ENCODE results near the gene OR51B6.
"Not testable (repeated sequence)": the region's sequence is repeated elsewhere in the genome, so short reads cannot be mapped to it uniquely, and the experiment has no call there.

OR51B6 gene, protein sequence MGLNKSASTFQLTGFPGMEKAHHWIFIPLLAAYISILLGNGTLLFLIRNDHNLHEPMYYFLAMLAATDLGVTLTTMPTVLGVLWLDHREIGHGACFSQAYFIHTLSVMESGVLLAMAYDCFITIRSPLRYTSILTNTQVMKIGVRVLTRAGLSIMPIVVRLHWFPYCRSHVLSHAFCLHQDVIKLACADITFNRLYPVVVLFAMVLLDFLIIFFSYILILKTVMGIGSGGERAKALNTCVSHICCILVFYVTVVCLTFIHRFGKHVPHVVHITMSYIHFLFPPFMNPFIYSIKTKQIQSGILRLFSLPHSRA

GRCh38 chr11:5351208-5351607, at the start of gene OR51B6:
TSS of gene OR51B6 (plus strand) at chr11:5351508. CDS start at chr11:5351508, 0 bp downstream.
- no peak for DNase-seq (ENCODE audit: low read depth)

GRCh38 chr11:5301846-5302245, 49.5 kb upstream of the OR51B6 start, which contains the start of gene OR51B4:
TSS of gene OR51B4 (minus strand) at chr11:5301946. CDS start at chr11:5301946, 0 bp downstream.
- DNase-seq (ENCODE audit: low read depth) = no peak

- DNase-seq (ENCODE audit: low read depth) = no peak
Measured at GRCh38 chr11:5303626-5304025, 47.7 kb upstream of the OR51B6 start.

DNA sequence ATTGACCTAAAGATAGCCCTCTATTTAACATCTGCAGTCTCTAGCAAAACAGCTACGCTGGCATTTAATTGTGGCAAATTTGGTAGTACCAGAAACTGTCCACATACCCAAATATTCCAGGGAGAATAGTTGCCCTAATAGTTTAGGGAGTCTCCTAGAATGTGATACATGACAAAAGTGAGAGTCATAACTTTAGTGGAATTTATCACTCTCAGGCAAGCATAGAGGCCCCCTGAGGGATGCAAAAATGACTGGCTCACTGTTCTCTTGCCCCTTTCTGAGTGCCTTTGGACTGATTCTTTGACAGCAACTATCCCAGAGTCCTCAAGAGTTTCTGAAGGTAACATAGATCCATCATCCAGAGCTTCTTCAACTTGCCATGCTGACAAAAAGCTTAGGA, 47.3 kb upstream of the OR51B6 start:
- peak; percentile 49 for DNase-seq (ENCODE audit: low read depth)

DNA sequence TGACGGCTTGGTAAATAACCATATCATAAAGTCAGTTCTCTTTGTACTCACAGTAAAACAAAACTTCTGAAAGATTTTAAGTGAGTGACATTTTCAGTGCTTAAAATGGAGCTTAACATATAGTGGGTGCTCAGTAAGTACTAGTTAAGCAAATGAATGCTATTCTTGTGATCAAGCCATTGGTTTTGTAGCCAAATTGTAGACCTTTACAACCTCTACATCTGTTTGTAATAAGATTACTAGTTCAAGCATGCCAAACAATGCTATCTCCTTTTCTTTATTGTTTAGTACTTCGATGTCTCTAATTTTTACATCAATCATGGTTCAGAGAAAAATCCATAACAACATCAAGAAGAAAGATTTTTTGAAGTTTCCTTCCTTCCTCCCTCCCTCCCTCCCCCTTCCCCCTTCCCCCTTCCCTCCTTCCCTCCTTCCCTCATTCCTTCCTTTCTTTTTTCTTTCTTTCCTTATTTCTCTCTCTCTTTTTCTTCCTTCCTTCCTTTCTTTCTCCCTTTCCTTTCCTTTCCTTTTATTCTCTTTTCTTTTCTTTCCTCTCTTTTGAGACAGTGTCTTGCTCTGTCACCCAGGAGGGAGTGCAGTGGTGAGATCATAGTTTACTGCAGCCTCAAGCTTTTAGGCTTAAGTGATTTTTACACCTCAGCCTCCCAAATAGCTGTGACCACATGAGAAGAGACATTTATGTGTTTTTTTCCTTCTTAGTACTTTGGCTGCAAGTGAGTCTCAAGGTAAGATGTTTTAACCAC, 43.9 kb upstream of the OR51B6 start:
- DNase-seq (ENCODE audit: low read depth) = peak; percentile 9

- DNase-seq (ENCODE audit: low read depth) = no peak
Measured at GRCh38 chr11:5310423-5310822, 40.9 kb upstream of the OR51B6 start.

DNA sequence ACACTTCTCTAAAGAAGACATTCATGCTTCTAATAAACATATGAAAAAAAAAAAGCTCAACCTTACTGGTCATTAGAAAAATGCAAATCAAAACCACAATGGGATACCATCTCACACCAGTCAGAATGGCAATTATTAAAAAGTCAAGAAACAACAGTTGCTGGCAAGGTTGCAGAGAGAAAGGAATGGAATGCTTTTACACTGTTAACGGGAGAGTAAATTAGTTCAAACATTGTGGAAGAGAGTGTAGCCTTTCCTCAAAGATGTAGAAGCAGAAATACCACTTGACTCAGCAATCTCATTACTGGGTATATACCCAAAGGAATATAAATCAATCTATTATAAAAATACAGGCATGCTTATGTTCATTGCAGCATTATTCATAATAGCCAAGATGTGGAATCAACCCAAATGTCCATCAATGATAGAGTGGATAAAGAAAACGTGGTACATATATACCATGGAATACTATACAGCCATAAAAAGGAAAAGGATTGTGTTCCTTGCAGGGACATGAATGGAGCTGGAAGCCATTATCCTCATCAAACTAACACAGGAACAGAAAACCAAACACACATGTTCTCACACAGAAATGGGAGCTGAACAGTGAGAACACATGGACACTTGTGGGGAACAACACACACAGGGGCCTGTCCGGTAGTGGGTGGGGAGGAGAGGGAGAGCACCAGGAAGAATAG, 37.8 kb upstream of the OR51B6 start:
- peak; percentile 59 for DNase-seq (ENCODE audit: low read depth)

GRCh38 chr11:5317292-5317691, 34.0 kb upstream of the OR51B6 start:
- no peak for DNase-seq (ENCODE audit: low read depth)

DNA sequence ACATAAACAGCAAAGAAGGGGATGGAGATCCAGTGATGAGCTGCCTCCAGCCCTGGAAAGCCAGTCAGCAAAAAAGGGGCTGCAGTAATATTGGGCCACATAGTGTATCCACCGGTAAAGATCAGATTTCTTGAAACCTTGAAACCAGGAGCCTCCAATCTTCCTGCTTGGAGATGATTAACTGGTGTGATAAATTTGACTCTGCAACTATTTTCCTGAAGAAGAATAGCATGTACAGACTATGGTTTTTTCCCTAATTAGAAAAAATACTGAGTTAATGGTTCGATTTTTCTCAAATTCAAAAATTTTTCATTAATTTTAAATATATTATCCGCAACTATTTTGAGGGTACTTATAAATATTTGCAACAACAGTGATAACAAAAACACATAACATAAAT, 27.1 kb upstream of the OR51B6 start, which contains the start of gene OR51B2:
Gene OR51B2, minus strand, starts transcription at position 101 of the 400 bp plus-strand sequence. Its CDS starts 0 bp downstream, at position 101.
- DNase-seq (ENCODE audit: low read depth) = no peak

DNA sequence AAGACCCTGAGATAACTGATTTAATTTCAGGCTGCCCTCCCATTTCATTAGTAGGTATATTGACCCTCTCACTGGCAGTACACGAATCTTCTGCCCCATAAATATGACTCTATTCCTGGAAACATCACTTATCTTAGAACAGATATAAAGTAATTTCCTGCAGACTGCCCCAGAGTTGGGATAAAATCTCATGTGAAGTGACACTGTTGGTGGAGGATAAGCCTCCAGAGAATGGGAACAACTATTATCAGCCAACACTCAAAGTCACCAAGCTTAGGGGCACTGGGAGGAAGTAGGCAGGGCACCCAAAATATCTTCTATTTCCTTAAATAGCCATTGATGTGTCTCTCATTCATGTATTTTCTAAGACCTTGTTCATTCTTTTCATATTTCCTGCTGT, 16.1 kb upstream of the OR51B6 start:
- no peak for DNase-seq (ENCODE audit: low read depth)

DNA sequence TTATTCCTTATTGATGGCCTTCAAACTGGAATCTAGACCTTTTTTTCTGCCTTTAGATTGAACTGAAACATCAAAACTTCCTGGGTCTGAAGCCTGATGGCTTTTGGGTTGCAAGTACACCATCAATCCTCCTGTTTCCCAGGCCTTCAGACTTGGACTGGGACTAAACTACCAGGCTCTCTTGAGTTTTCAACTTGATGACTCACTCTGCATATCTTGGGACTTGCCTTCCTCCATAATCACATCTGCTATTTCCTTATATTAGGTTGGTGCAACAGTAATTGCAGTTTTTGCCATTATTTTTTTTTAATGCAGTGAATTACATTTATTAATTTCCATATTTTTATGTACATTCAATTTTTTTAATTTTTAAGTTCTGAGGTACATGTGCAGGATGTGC, 15.0 kb upstream of the OR51B6 start:
- DNase-seq (ENCODE audit: low read depth) = peak; percentile 68

DNA sequence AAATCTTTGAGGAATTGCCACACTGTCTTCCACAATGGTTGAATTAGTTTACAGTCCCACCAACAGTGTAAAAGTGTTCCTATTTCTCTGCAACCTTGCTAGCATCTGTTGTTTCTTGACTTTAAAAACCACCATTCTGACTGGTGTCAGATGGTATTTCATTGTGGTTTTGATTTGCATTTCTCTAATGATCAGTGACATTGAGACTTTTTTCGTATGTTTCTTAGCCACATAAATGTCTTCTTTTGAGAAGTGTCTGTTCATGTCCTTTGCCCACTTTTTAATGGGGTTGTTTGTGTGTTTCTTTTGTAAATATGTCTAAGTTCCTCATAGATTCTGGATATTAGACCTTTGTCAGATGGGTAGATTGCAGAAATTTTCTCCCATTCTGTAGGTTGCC, 14.1 kb upstream of the OR51B6 start:
- not testable (repeated sequence) for DNase-seq (ENCODE audit: low read depth)

GRCh38 chr11:5339771-5340322, 11.5 kb upstream of the OR51B6 start:
- no peak for DNase-seq (ENCODE audit: low read depth)

DNA sequence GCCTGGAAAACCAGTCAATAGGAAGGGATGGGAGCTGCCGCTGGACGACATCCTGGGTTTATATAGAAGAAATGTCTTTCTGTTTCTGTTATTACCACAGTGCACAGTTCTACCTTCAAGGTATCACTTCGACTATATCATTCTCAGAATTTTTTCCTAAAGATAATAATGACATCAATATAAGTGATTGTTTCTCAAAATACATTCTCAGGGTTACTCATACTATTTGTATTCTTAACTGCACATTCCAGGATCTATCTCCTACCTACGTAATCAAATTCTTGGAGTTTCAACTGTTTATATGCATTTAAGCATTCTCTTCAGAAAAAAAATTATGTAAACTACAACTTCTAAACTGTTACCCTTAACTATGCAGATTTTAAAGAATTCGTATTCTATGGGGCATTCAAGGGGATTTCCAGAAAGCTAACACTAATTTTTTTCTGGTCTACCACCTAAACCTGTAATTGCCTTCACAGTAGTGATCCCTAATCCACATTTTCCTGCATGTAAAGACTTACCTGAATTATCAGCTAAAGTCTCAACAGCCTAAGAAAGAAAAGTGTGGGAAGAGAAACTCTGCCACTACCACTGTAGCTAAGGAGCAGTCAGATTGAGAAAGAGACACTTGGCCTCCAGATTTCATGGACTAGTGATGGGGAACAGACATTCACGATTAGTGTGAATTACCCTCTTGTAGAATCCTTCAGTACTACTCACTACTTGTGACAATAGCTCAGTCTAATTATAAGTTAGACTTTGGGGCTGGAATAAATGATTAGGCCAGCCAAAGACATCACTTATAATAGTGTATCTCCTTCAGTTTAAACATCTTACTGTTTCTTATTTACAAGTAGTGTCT, 7.6 kb upstream of the OR51B6 start, which contains the start of gene OR51B5:
Gene OR51B5, minus strand, starts transcription at position 51 of the 862 bp plus-strand sequence. Its CDS starts 0 bp downstream, at position 51.
- peak; percentile 45 for DNase-seq (ENCODE audit: low read depth)

DNA sequence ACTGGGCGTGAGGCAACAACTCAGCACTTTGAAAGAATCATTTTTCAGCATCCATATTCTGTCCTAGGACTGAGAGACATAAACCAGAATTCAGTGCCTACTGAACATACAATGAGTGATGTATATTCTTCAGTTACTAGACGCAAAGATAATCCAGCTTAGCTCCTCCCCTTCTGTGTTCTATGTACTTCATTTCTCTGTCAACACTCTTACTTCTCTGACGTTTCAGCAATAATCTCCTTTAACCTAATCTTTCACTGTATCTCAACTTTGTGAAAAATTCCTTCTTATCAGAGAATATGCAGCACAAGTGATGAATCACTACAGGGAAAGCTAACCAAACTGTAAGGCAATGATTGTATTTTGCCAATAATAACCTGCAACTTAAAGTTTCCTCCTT, 5.5 kb upstream of the OR51B6 start:
- no peak for DNase-seq (ENCODE audit: low read depth)

- no peak for DNase-seq (ENCODE audit: low read depth)
Measured at GRCh38 chr11:5348551-5349194, 2.6 kb upstream of the OR51B6 start.

DNA sequence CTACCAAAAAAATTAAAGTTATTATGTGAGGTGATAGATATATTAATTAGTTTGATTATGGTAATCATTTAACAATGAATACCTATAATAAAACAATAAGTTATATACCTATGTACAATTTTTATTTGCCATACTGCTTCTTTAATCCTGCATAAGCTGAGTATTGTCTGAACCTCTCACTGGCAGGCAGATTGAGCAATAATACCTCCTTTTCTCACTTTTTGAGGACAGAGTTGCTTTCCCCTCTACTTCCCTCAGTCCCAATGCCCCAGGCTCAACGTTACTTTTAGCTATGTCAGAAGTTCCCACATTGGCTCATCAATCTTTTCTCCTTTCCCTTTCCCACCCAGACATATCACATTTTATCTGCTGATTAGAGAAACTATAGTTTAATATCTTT, 1.8 kb upstream of the OR51B6 start:
- DNase-seq (ENCODE audit: low read depth) = no peak

DNA sequence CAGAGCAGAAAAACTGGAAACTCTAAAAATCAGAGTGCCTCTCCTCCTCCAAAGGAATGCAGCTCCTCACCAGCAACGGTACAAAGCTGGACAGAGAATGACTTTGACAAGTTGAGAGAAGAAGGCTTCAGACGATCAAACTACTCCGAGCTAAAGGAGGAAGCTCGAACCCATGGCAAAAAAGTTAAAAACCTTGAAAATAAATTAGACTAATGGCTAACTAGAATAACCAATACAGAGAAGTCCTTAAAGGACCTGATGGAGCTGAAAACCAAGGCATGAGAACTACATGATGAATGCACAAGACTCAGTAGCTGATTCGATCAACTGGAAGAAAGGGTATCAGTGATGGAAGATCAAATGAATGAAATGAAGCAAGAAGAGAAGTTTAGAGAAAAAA, 4.7 kb downstream of the OR51B6 start:
- DNase-seq (ENCODE audit: low read depth) = not testable (repeated sequence)

GRCh38 chr11:5362017-5362625, 10.8 kb downstream of the OR51B6 start:
- peak; percentile 47 for DNase-seq (ENCODE audit: low read depth)

DNA sequence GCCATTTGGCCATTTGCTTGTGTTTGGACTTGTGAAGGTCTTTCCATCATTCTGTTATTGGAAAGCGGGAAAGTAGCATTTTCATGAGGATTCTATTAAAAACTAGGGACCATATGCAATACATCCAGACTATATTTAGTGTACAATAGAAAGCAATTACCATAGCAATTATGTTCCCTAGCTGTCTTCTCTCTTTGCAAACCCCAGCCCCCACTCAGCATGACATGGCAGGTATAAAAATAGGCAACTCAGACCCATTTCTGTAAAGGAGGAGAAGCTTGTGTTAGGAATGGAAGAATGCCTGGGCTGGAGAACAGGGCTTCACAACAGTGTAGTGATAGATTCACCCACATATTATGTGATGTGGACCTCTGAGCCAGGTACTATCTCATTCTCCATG, 12.4 kb downstream of the OR51B6 start:
- peak; percentile 41 for DNase-seq (ENCODE audit: low read depth)

Measured in EH (cell line).